ENCODE measurements around the gene CDHR2.

CDHR2 gene

DNA sequence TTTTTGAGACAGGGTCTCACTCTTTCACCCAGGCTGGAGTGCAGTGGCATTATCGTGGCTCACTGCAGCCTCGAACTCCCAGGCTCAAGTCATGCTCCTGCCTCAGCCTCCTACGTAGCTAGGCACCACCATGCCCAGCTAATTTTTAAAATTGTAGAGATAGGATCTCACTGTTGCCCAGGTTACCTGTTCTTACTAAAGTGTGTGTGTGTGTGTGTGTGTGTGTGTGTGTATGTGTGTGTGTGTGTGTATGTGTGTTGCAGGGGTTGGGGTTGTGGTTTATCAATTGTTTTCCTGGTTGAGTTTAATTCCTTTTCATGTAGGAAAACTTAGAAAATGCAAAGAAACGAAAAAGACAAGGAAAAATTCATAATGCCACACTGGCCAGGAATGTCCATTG, 33.7 kb upstream of the CDHR2 start:
- Histone ChIP-seq H2AK5ac (ENCODE audit: low read length) (no peak overlapping the region), H4K8ac (ENCODE audit: low read depth, low read length) (no peak overlapping the region), H4K91ac (ENCODE audit: low read depth, low read length) (no peak overlapping the region), H3K36me3 (ENCODE audit: control insufficient read depth in 1 of 2, insufficient read depth in 2 of 2, low read length in 2 of 2) (no peaks in the 10 kb centered on the region), H3K79me2 (ENCODE audit: control insufficient read depth, insufficient read depth, low read length, poor library complexity) (no peaks in the 10 kb centered on the region), H3K27me3 (ENCODE audit: insufficient read depth, low read length) (no peaks in the 10 kb centered on the region), H3K27ac (ENCODE audit: low read depth, low read length) (no peak overlapping the region), H2AFZ (ENCODE audit: insufficient read depth, low read length, poor library complexity) (no peak overlapping the region), H3K23ac (ENCODE audit: low read length) (no peak overlapping the region), H3K79me1 (ENCODE audit: low read length) (peaks cover 2% of the 10 kb centered on the region), H2BK120ac (ENCODE audit: insufficient read depth, low read length, poor library complexity) (no peak overlapping the region), H3K4me2 (ENCODE audit: low read length) (no peak overlapping the region), H3K4me3 (ENCODE audit: low read depth, low read length) (no peak overlapping the region), H4K12ac (ENCODE audit: low read depth, low read length) (no peak overlapping the region), H2BK12ac (ENCODE audit: low read length) (no peak overlapping the region), H3K14ac (ENCODE audit: low read length) (no peak overlapping the region), H3K18ac (ENCODE audit: low read length) (no peak overlapping the region), H2BK5ac (ENCODE audit: low read depth, low read length, poor library complexity) (no peak overlapping the region), H3K9ac (ENCODE audit: low read length) (no peak overlapping the region), H3K4ac (ENCODE audit: low read depth, low read length) (no peak overlapping the region), H3K9me3 (ENCODE audit: insufficient read depth, low read depth, low read length) (peaks cover 3% of the 10 kb centered on the region), H3K4me1 (ENCODE audit: control insufficient read depth in 1 of 2, insufficient read depth in 2 of 2, low read length in 2 of 2) (peaks cover 0 to 1% of the 10 kb centered on the region in 2 experiments)
- no peak for DNase-seq
- no CpG with 5 or more reads among the region's 4 CpGs for WGBS (ENCODE audit: extremely low coverage, insufficient coverage, insufficient read length)

DNA sequence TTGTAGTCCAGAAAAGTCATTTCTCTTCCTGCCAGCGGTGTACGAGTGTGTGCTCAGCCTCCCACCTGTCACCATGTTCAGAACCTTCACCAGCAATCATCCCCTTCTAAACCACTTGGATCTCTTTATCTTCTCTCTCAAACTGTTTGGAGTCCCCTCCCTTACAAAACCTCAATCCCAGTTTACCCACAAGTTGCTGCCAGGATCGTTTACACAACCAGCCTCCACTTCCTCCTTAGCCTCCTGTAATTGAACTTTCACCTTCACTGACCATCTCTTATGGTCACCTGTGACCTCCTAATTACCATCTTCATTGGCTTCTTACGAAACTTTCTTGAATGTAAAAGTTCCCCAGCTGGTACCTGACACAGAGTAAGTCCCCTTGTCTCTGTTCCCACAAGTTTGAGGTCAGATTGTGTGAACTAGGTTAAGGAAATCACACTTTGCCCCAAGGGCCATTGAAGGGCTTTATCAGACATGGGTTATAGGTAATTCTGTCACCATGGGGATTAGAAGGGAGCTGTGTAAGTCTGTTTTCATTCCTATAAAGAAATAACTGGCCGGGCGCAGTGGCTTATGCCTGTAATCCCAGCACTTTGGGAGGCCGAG, 32.0 kb upstream of the CDHR2 start:
- Histone ChIP-seq H2BK5ac (ENCODE audit: low read depth, low read length, poor library complexity) (no peak overlapping the region), H3K79me1 (ENCODE audit: low read length) (peaks cover 2% of the 10 kb centered on the region), H2AFZ (ENCODE audit: insufficient read depth, low read length, poor library complexity) (no peak overlapping the region), H4K91ac (ENCODE audit: low read depth, low read length) (no peak overlapping the region), H3K4me2 (ENCODE audit: low read length) (no peak overlapping the region), H2AK5ac (ENCODE audit: low read length) (no peak overlapping the region), H2BK12ac (ENCODE audit: low read length) (no peak overlapping the region), H3K36me3 (ENCODE audit: control insufficient read depth in 1 of 2, insufficient read depth in 2 of 2, low read length in 2 of 2) (no peaks in the 10 kb centered on the region), H3K14ac (ENCODE audit: low read length) (no peak overlapping the region), H3K23ac (ENCODE audit: low read length) (no peak overlapping the region), H4K12ac (ENCODE audit: low read depth, low read length) (no peak overlapping the region), H3K79me2 (ENCODE audit: control insufficient read depth, insufficient read depth, low read length, poor library complexity) (no peaks in the 10 kb centered on the region), H4K8ac (ENCODE audit: low read depth, low read length) (no peak overlapping the region), H2BK120ac (ENCODE audit: insufficient read depth, low read length, poor library complexity) (no peak overlapping the region), H3K27ac (ENCODE audit: low read depth, low read length) (no peak overlapping the region), H3K27me3 (ENCODE audit: insufficient read depth, low read length) (no peaks in the 10 kb centered on the region), H3K9ac (ENCODE audit: low read length) (no peak overlapping the region), H3K4me1 (ENCODE audit: control insufficient read depth in 1 of 2, insufficient read depth in 2 of 2, low read length in 2 of 2) (peaks cover 0 to 1% of the 10 kb centered on the region in 2 experiments), H3K4me3 (ENCODE audit: low read depth, low read length) (no peak overlapping the region), H3K4ac (ENCODE audit: low read depth, low read length) (no peak overlapping the region), H3K9me3 (ENCODE audit: insufficient read depth, low read depth, low read length) (peaks cover 3% of the 10 kb centered on the region), H3K18ac (ENCODE audit: low read length) (no peak overlapping the region)
- DNase-seq, result no peak
- no CpG with 5 or more reads among the region's 7 CpGs for WGBS (ENCODE audit: extremely low coverage, insufficient coverage, insufficient read length)

DNA sequence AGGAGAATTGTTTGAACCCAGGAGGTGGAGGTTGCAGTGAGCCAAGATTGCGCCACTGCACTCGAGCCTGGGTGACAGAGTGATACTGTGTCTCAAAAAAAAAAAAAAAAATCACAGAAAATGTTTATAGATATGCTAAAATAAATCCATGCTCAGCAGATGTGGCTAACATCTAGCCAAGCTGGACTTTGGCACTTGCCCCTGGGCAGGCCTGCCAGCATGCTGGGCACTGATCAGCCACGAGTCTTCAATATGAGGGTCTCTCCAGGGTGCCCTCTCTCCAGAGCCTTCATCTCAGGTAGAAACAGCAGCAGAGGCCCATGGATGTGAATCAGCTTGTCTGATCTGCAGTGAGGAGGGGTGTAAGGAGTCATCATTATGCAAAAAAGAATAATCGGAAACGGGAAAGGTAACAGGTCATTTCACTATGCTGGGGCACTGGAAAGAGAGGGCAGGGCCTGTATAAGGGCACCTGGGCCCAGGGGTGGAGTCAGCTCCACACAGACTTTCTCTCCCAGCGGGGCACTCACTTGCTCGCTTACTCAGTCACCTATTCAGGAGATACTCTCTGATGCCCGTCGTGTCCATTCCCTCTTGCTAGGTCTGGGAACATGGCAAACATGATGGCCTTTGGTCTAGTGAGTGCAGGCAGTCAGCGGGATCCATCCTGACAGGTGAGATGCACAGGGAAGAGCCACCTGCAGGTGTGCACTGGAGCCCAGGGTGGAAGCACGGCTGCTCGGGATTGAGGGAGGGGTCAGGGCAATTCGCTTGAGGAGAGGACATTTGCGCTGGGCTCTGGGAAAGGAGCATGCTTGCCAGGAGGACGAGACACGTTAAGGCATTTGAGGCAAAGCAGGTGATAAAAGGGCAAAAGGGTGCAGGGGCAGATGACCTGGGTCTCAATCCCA, 29.1 kb upstream of the CDHR2 start:
- no peak overlapping the region for H3K27ac ChIP-seq (ENCODE audit: low read depth, low read length)
- H4K12ac ChIP-seq (ENCODE audit: low read depth, low read length), result no peak overlapping the region
- H3K4me3 ChIP-seq (ENCODE audit: low read depth, low read length), result no peak overlapping the region
- DNase-seq, result no peak
- WGBS (ENCODE audit: extremely low coverage, insufficient coverage, insufficient read length), result no CpG with 5 or more reads among the region's 16 CpGs
- no peak overlapping the region for H3K4ac ChIP-seq (ENCODE audit: low read depth, low read length)
- H3K36me3 ChIP-seq (ENCODE audit: control insufficient read depth in 1 of 2, insufficient read depth in 2 of 2, low read length in 2 of 2), result no peaks in the 10 kb centered on the region
- H3K9ac ChIP-seq (ENCODE audit: low read length), result no peak overlapping the region
- no peak overlapping the region for H2BK12ac ChIP-seq (ENCODE audit: low read length)
- no peak overlapping the region for H2BK5ac ChIP-seq (ENCODE audit: low read depth, low read length, poor library complexity)
- no peaks in the 10 kb centered on the region for H3K79me2 ChIP-seq (ENCODE audit: control insufficient read depth, insufficient read depth, low read length, poor library complexity)
- no peak overlapping the region for H2AK5ac ChIP-seq (ENCODE audit: low read length)
- H3K14ac ChIP-seq (ENCODE audit: low read length), result no peak overlapping the region
- no peak overlapping the region for H3K23ac ChIP-seq (ENCODE audit: low read length)
- no peaks in the 10 kb centered on the region for H3K27me3 ChIP-seq (ENCODE audit: insufficient read depth, low read length)
- no peak overlapping the region for H2BK120ac ChIP-seq (ENCODE audit: insufficient read depth, low read length, poor library complexity)
- no peak overlapping the region for H3K4me2 ChIP-seq (ENCODE audit: low read length)
- H3K4me1 ChIP-seq (ENCODE audit: control insufficient read depth in 1 of 2, insufficient read depth in 2 of 2, low read length in 2 of 2), result no peaks in the 10 kb centered on the region
- H3K18ac ChIP-seq (ENCODE audit: low read length), result no peak overlapping the region
- no peak overlapping the region for H4K91ac ChIP-seq (ENCODE audit: low read depth, low read length)
- no peaks in the 10 kb centered on the region for H3K79me1 ChIP-seq (ENCODE audit: low read length)
- H3K9me3 ChIP-seq (ENCODE audit: insufficient read depth, low read depth, low read length), result peaks cover 3% of the 10 kb centered on the region
- no peak overlapping the region for H4K8ac ChIP-seq (ENCODE audit: low read depth, low read length)
- no peak overlapping the region for H2AFZ ChIP-seq (ENCODE audit: insufficient read depth, low read length, poor library complexity)

DNA sequence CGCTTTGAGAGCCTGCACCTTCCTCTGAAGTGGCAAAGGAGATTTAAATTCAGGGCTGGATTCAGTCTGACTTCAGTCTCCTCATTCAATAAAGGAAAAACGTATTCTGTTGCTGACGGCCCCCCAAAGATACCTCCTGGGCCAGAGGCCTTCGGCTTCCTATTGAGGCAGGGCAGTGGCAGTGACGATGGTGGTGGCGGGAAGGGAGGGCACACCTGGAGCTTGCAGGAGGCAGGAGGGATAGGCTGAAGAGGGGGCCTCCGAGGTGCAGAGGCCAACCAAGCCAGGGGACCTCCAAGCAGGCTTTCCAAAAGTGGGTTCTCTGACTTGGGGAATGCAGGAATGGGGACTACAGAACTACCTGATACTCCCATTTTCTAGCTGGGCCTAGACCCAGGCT, 27.9 kb upstream of the CDHR2 start:
- Histone ChIP-seq H4K12ac (ENCODE audit: low read depth, low read length) (no peak overlapping the region), H3K23ac (ENCODE audit: low read length) (no peak overlapping the region), H2AK5ac (ENCODE audit: low read length) (no peak overlapping the region), H3K9me3 (ENCODE audit: insufficient read depth, low read depth, low read length) (peaks cover 3% of the 10 kb centered on the region), H3K36me3 (ENCODE audit: control insufficient read depth in 1 of 2, insufficient read depth in 2 of 2, low read length in 2 of 2) (no peaks in the 10 kb centered on the region), H3K14ac (ENCODE audit: low read length) (no peak overlapping the region), H3K18ac (ENCODE audit: low read length) (no peak overlapping the region), H3K4me3 (ENCODE audit: low read depth, low read length) (no peak overlapping the region), H4K8ac (ENCODE audit: low read depth, low read length) (no peak overlapping the region), H2BK12ac (ENCODE audit: low read length) (no peak overlapping the region), H3K4me1 (ENCODE audit: control insufficient read depth in 1 of 2, insufficient read depth in 2 of 2, low read length in 2 of 2) (no peaks in the 10 kb centered on the region), H3K27ac (ENCODE audit: low read depth, low read length) (no peak overlapping the region), H2BK5ac (ENCODE audit: low read depth, low read length, poor library complexity) (no peak overlapping the region), H3K4ac (ENCODE audit: low read depth, low read length) (no peak overlapping the region), H3K79me1 (ENCODE audit: low read length) (no peaks in the 10 kb centered on the region), H3K9ac (ENCODE audit: low read length) (no peak overlapping the region), H2AFZ (ENCODE audit: insufficient read depth, low read length, poor library complexity) (no peak overlapping the region), H3K79me2 (ENCODE audit: control insufficient read depth, insufficient read depth, low read length, poor library complexity) (no peaks in the 10 kb centered on the region), H3K4me2 (ENCODE audit: low read length) (no peak overlapping the region), H2BK120ac (ENCODE audit: insufficient read depth, low read length, poor library complexity) (no peak overlapping the region), H3K27me3 (ENCODE audit: insufficient read depth, low read length) (no peaks in the 10 kb centered on the region), H4K91ac (ENCODE audit: low read depth, low read length) (no peak overlapping the region)
- WGBS (ENCODE audit: extremely low coverage, insufficient coverage, insufficient read length), result no CpG with 5 or more reads among the region's 7 CpGs
- no peak for DNase-seq
